HG02840 (cell line): ENCODE results near the gene KPNB1.

Source experiments
- ATAC-seq: cut with Tn5 transposase; IDR thresholded peaks from one replicate; pipeline ENCODE4 v1.9.1; 2021; ENCODE audit warnings: mild to moderate bottlenecking, moderate library complexity, moderate number of reproducible peaks; ENCODE audit not compliant: unreplicated experiment, low FRiP score

Gene KPNB1

GRCh38 chr17:47707884-47708283 lies 58.2 kb downstream of the KPNB1 start:
- no peak for ATAC-seq

GRCh38 chr17:47708312-47708863 lies 58.7 kb downstream of the KPNB1 start:
- ATAC-seq = no peak

- ATAC-seq = no peak
Observed at GRCh38 chr17:47708864-47709541, 59.3 kb downstream of the KPNB1 start.

- no peak for ATAC-seq
Observed at GRCh38 chr17:47709594-47709993, 59.9 kb downstream of the KPNB1 start.

GRCh38 chr17:47711366-47712099 lies 61.8 kb downstream of the KPNB1 start:
- no peak for ATAC-seq

GRCh38 chr17:47712330-47713023 lies 62.8 kb downstream of the KPNB1 start:
- ATAC-seq = no peak

- ATAC-seq = no peak
Observed at GRCh38 chr17:47713980-47714700, 64.4 kb downstream of the KPNB1 start.

- ATAC-seq = no peak
Observed at GRCh38 chr17:47714773-47715396, 65.2 kb downstream of the KPNB1 start.

GRCh38 chr17:47715669-47716325 lies 66.1 kb downstream of the KPNB1 start:
- ATAC-seq = no peak

GRCh38 chr17:47716375-47716774 lies 66.7 kb downstream of the KPNB1 start:
- ATAC-seq = no peak

- ATAC-seq = no peak
Observed at GRCh38 chr17:47717261-47717697, 67.6 kb downstream of the KPNB1 start.

- no peak for ATAC-seq
Observed at GRCh38 chr17:47717979-47718621, 68.4 kb downstream of the KPNB1 start.

- no peak for ATAC-seq
Observed at GRCh38 chr17:47718634-47719405, 69.1 kb downstream of the KPNB1 start.

- no peak for ATAC-seq
Observed at GRCh38 chr17:47719411-47720152, 69.9 kb downstream of the KPNB1 start.

GRCh38 chr17:47720196-47720595 lies 70.5 kb downstream of the KPNB1 start:
- ATAC-seq = no peak

- ATAC-seq = no peak
Observed at GRCh38 chr17:47720754-47721533, 71.2 kb downstream of the KPNB1 start.

GRCh38 chr17:47721725-47722124 lies 72.0 kb downstream of the KPNB1 start:
- no peak for ATAC-seq
